GM18858 (cell line): ENCODE data around the gene TNFRSF8.

ENCODE experiments used
- ATAC-seq: cut with Tn5 transposase; IDR thresholded peaks from one replicate; pipeline ENCODE4 v1.9.1; 2021; ENCODE audit not compliant: unreplicated experiment

TNFRSF8 gene

GRCh38 chr1:12113433-12114339, 50.6 kb downstream of the TNFRSF8 start:
- no peak for ATAC-seq

GRCh38 chr1:12114340-12114683, 51.2 kb downstream of the TNFRSF8 start:
- ATAC-seq: no peak

- ATAC-seq: no peak
These were observed 51.8 kb downstream of the TNFRSF8 start for GRCh38 chr1:12114916-12115315.

- no peak for ATAC-seq
These were observed 58.3 kb downstream of the TNFRSF8 start for GRCh38 chr1:12121212-12122003.

GRCh38 chr1:12123172-12123571, 60.1 kb downstream of the TNFRSF8 start:
- no peak for ATAC-seq

- no peak for ATAC-seq
These were observed 61.8 kb downstream of the TNFRSF8 start for GRCh38 chr1:12124693-12125421.

GRCh38 chr1:12125422-12126355, 62.6 kb downstream of the TNFRSF8 start:
- ATAC-seq: no peak

- ATAC-seq: no peak
These were observed 63.7 kb downstream of the TNFRSF8 start for GRCh38 chr1:12126781-12127180.

GRCh38 chr1:12127206-12127810, 64.2 kb downstream of the TNFRSF8 start:
- no peak for ATAC-seq

GRCh38 chr1:12128120-12128519, 65.0 kb downstream of the TNFRSF8 start:
- no peak for ATAC-seq

- no peak for ATAC-seq
These were observed 66.5 kb downstream of the TNFRSF8 start for GRCh38 chr1:12129624-12130023.

GRCh38 chr1:12130466-12131130, 67.5 kb downstream of the TNFRSF8 start:
- no peak for ATAC-seq

GRCh38 chr1:12132078-12132477, 69.0 kb downstream of the TNFRSF8 start:
- ATAC-seq: no peak

- ATAC-seq: no peak
These were observed 71.6 kb downstream of the TNFRSF8 start for GRCh38 chr1:12134716-12135115.

- no peak for ATAC-seq
These were observed 72.5 kb downstream of the TNFRSF8 start for GRCh38 chr1:12135612-12136011.

- ATAC-seq: no peak
These were observed 74.0 kb downstream of the TNFRSF8 start for GRCh38 chr1:12136916-12137610.

- ATAC-seq: no peak
These were observed 75.4 kb downstream of the TNFRSF8 start for GRCh38 chr1:12138196-12139168.

GRCh38 chr1:12140016-12140415, 76.9 kb downstream of the TNFRSF8 start:
- no peak for ATAC-seq
